NT2/D1 (cell line): ENCODE data around the gene CDC73.

ENCODE experiments used
- YY1 ChIP-seq: IDR thresholded peaks from 2 replicates; pipeline ENCODE4 v1.6.1; 2011; ENCODE audit not compliant: insufficient read length, insufficient read depth
- ZNF274 ChIP-seq: IDR thresholded peaks from 2 replicates; pipeline ENCODE4 v1.6.1; 2011; ENCODE audit warnings: mild to moderate bottlenecking, low read depth, low read length

DNA sequence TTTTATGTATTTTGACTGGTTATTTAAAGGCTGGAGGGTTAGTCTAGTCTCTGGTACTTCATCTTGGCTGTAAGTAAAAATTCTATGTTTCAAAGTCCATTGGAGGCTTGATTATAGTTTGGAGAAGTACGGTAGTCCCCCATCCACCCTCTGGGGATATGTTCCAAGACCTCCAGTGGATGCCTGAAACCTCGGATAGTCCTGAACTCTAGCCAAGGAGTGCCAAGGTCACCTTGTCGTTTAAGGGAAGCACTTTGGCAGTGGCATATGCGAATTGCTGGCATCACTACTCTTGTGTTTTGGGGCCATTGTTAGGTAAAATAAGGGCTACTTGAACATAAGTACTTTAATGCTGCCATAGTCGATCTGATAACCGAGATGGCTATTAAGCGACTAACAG lies 18.4 kb downstream of the CDC73 start:
- no peak for TF ChIP-seq ZNF274
- no peak for TF ChIP-seq YY1
